Endothelial cell of hepatic sinusoid (primary cell): Measurements from ENCODE around the gene ACKR2.
"Not testable (repeated sequence)": the region's sequence is repeated elsewhere in the genome, so short reads cannot be mapped to it uniquely, and the experiment has no call there.

Experiments used
- in situ Hi-C: cut with HindIII; loops from 2 replicates; pipeline ENCODE4 v1.10.0; 2017; ENCODE audit warnings: low sequenced_read_pairs

ACKR2 gene

GRCh38 chr3:42800251-42800650 lies 9.0 kb upstream of the ACKR2 start:
- in situ Hi-C loops = no loop called here

GRCh38 chr3:42801048-42801620 lies 8.1 kb upstream of the ACKR2 start:
- in situ Hi-C loops = no loop called here

- in situ Hi-C loops = no loop called here
Measured at GRCh38 chr3:42801784-42802183, 7.5 kb upstream of the ACKR2 start.

- in situ Hi-C loops = no loop called here
Measured at GRCh38 chr3:42802876-42803413, 6.3 kb upstream of the ACKR2 start.

GRCh38 chr3:42803414-42804105 lies 5.7 kb upstream of the ACKR2 start:
- in situ Hi-C loops = no loop called here

DNA sequence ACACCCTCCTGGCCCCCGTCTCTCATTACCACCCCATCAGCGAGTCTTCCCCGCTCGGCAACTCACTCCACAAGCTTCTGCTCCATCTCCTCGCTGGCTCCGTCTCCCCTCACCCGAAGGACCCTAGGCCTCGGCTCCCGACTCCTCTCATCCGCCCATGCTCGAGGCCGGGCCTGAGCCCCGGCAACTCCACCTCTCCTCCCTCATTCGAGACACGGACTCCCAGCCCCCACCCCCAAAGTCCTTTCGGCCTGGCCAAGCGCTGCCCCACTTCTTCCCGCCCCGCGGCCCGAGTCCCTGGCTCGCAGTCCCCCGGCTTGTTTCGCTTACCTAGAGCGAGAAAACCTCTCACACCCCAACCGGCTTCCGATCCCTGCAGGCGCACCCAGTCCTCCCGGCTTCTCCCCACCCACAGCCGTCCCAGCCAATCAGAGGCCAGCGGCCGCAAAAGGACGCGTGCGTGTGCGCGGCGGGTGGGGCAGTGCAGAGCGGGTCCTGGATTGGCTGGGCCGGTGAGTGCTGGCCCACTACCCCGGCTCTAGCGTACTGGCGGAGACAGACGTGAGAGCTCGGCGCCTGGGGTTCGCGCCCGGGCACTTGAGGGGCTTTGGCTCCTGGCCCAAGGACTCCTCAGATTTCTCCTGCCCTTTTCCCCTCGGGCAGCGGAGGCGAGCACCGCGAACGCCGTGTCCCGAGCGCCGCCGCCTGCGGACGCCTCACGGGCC lies 5.0 kb upstream of the ACKR2 start, which contains the start of gene HIGD1A:
Gene HIGD1A, minus strand, starts transcription at position 385 of the 725 bp plus-strand sequence. CDS start 10,237 bp downstream, outside the sequence.
- in situ Hi-C loops = no loop called here

DNA sequence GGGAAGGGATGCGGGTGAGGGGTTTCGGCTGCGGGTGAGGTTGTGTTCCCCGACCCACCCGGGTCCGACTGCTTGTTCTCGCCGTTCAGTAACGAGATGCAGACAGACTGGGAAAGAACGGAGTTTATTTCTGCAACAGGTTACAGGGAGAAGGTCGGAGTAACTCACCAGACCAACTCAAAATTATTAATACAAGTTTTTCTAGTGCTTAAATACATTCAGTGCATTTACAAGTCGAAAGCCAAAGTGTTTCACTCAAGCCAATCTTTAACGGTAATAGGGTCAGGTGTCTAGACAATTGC lies 4.5 kb upstream of the ACKR2 start:
- in situ Hi-C loops = loop anchor here (5.0 kb wide), 1 partner anchor 73 kb away; the partner anchor contains the start of gene CYP8B1

- in situ Hi-C loops = loop anchor here (5.0 kb wide), 1 partner anchor 72 kb away; the partner anchor contains the start of gene CYP8B1
Measured at GRCh38 chr3:42805141-42805821, 4.0 kb upstream of the ACKR2 start.

DNA sequence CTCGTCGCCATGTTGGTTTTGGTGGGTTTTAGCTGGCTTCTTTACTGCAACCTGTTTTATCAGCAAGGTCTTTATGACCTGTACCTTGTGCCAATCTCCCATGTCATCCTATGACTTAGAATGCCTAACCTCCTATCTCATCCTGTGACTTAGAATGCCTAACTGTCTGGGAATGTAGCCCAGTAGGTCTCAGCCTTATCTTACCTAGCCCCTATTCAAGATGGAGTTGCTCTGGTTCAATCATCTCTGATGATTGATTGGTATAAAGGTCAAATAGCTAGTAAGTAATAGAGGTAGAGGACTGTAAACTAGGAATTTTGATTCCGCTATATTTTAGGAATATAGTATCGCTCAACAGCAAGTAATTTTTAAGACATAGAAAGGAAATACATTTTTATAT lies 1.3 kb upstream of the ACKR2 start:
- in situ Hi-C loops = loop anchor here (5.0 kb wide), 1 partner anchor 69 kb away; the partner anchor contains the start of gene CYP8B1

DNA sequence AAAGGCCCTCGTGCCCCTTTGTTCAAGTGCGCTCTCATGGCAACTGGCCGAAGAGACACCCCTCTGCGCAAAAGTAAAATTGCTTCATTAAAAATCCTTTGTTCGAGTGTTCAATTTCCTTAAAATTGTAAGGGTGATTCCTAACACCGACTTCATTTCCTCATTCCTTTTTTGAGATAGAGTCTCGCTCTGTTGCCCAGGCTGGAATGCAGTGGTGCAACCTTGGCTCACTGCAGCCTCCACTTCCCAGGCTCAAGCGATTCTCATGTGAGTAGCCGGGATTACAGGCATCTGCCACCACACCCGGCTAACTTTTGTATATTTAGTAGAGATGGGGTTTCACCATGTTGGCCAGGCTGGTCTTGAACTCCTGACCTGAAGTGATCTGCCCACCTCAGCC lies 1.5 kb downstream of the ACKR2 start:
- in situ Hi-C loops = not testable (repeated sequence)

DNA sequence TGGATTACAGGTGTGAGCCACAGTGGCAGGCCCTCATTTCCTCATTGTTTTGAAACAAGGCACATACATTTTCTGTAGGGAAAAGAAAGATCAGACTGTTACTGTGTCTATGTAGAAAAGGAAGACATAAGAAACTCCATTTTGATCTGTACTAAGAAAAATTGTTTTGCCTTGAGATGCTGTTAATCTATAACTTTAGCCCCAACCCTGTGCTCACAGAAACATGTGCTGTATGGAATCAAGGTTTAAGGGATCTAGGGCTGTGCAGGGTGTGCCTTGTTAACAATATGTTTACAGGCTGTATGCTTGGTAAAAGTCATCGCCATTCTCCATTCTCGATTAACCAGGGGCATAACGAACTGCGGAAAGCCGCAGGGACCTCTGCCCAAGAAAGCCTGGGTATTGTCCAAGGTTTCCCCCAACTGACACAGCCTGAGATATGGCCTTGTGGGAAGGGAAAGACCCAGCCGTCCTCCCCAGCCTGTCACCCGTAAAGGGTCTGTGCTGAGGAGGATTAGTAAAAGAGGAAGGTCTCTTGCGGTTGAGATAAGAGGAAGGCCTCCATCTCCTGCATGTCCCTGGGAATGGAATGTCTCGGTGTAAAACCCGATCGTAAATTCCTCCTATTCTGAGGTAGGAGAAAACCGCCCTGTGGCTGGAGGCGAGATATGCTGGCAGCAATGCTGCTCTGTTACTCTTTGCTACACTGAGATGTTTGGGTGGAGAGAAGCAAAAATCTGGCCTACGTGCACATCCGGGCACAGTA lies 2.1 kb downstream of the ACKR2 start:
- in situ Hi-C loops = not testable (repeated sequence)

GRCh38 chr3:42814246-42814645 lies 5.0 kb downstream of the ACKR2 start:
- in situ Hi-C loops = no loop called here

- in situ Hi-C loops = no loop called here
Measured at GRCh38 chr3:42814914-42815507, 5.8 kb downstream of the ACKR2 start.

DNA sequence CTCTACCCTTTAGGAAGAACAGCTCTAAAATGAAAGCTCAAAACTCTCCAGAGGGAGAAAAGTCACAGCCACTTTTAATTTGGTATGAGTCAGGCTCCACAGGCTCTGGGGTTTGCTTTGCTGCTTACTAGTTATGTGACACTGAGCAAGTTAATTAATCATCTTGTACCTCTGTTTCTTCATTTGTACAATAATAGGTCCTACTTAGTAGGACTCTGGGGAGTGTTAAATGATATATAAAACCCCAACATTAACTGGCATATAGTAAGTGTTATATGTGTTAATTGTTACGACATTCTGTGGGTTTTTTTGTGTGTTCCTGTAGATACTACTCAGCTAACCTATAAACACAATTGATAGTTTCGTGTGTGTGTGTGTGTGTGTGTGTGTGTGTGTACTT lies 6.6 kb downstream of the ACKR2 start:
- in situ Hi-C loops = no loop called here

DNA sequence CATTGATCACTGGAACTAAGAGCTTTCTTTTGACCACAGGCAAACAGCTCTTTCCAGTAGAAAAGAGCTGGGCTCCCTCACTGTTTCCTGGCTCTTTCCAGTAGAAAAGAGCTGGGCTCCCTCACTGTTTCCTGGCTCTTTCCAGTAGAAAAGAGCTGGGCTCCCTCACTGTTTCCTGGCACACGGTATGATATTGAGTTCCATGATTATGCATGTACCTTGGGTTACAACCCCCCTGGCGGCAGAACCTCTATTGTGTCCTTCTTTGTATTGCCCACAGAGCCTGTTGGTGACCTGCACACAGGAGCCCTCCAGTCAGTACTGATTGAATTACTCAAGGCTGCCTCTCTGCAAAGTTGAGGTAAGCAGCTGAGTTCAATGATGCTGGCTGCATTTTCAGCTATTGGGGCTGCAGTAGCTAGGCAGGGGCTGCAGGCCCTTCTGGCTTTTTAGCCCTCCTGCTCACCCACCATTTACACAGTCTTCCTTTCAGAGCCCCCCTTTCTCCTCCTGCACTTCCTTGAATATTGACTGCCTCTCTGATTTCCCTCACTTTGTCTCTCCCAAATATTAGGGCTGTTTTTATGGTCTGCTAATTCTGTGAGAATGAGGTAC lies 10.2 kb downstream of the ACKR2 start:
- in situ Hi-C loops = no loop called here

DNA sequence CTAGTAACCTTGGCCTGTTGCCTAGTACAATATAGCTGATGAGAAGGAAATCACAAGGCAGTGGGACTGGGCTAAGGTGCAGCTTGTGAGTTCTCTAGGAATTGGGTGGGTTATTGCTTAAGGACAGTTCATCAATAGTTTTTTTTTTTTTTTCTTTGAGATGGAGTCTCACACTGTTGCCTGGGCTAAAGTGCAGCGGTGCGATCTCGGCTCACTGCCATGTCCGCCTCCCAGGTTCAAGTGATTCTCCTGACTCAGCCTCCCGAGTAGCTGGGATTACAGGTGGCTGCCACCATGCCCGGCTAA lies 11.5 kb downstream of the ACKR2 start:
- in situ Hi-C loops = no loop called here

DNA sequence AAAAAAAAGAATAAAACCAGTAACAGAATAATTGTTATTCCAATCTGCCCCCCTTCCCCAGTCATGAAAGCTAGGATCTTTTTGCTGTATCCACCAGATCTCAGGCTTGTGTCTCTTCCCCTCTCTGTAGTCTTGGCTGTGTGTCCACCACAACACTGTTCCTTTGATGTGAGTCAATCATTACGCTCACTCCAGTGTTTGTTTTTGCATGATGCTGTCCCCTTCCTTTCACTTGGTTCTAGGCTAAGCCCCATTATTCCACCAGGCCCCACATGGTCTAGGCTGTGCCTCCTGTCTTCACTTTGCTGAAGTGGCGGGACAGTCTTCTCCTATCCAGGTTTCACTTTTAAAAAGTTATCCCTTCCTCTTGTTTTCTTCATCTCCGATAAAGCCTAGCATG lies 13.6 kb downstream of the ACKR2 start:
- in situ Hi-C loops = no loop called here

GRCh38 chr3:42823351-42823750 lies 14.1 kb downstream of the ACKR2 start:
- in situ Hi-C loops = no loop called here

- in situ Hi-C loops = no loop called here
Measured at GRCh38 chr3:42826141-42826540, 16.9 kb downstream of the ACKR2 start.

GRCh38 chr3:42827023-42827422 lies 17.8 kb downstream of the ACKR2 start:
- in situ Hi-C loops = no loop called here
